HepG2 (cell line): Measurements from ENCODE around the gene OBSL1. TPM values are rescaled to one million over a fixed set of nuclear protein-coding genes. Genes with fewer than 3 reads are reported as not detected.

Experiments used
- BCLAF1 ChIP-seq: fragments of 450-650 bp; IDR thresholded peaks from 2 replicates; pipeline ENCODE4 v1.6.1; 2017; ENCODE audit warnings: mild to moderate bottlenecking
- DNMT3B ChIP-seq: conservative IDR thresholded peaks from 2 replicates; pipeline ENCODE4 v1.6.1; 2016; ENCODE audit warnings: missing biosample characterization, control low read depth
- GTF2F1 ChIP-seq: fragments of 150-350 bp; IDR thresholded peaks from 2 replicates; pipeline ENCODE4 v1.6.1; 2014; ENCODE audit warnings: low read length
- HOXA9 ChIP-seq: sonication (generic); formaldehyde crosslinking; IDR thresholded peaks from 2 replicates; pipeline ENCODE4 v1.8.1; 2022; ENCODE audit warnings: missing genetic modification reagents, mild to moderate bottlenecking, moderate library complexity, borderline replicate concordance
- MAFG ChIP-seq: sonication (generic); formaldehyde crosslinking; IDR thresholded peaks from 2 replicates; pipeline ENCODE4 v1.5.1; 2020; ENCODE audit warnings: mild to moderate bottlenecking, missing genetic modification reagents
- MIER2 ChIP-seq: IDR thresholded peaks from 2 replicates; pipeline ENCODE4 v1.6.1; 2016; ENCODE audit warnings: missing biosample characterization, missing genetic modification reagents
- NR0B2 ChIP-seq: sonication (generic); formaldehyde crosslinking; IDR thresholded peaks from 2 replicates; pipeline ENCODE4 v1.4.0; 2020; ENCODE audit warnings: mild to moderate bottlenecking, missing genetic modification reagents
- SRSF9 ChIP-seq: fragments of 200-400 bp; formaldehyde crosslinking; IDR thresholded peaks from 2 replicates; pipeline ENCODE4 v1.6.1; 2018; ENCODE audit warnings: borderline replicate concordance, mild to moderate bottlenecking, low read depth, low read length; ENCODE audit not compliant: insufficient read depth, poor library complexity, severe bottlenecking
- TEAD2 ChIP-seq: sonication (generic); formaldehyde crosslinking; IDR thresholded peaks from 2 replicates; pipeline ENCODE4 v1.9.0; 2021; ENCODE audit warnings: missing genetic modification reagents
- ZNF549 ChIP-seq: sonication (generic); formaldehyde crosslinking; IDR thresholded peaks from 2 replicates; pipeline ENCODE4 v1.5.0; 2020; ENCODE audit warnings: missing genetic modification reagents
- ZNF792 ChIP-seq: IDR thresholded peaks from 2 replicates; pipeline ENCODE4 v1.6.1; 2016
- polyA plus RNA-seq, 8 experiments: library from polyadenylated mRNA; depleted of rRNA in 3 of 8; stranded (reverse) in 7 of 8; unstranded in 1 of 8; fragments of >200 nt; fragmentation: Illumina TruSeq in 4 of 8; extraction: Trizol in 4 of 8; gene quantifications; 2 replicates each; pipeline versions ENCODE4 v1.2.1 to v1.2.3, GENCODE V29; 2011 to 2016; ENCODE audit warnings: low read depth in 4 of 8, missing spikeins in 1 of 8, mixed read lengths in 1 of 8; ENCODE audit not compliant: insufficient read depth in 1 of 8
- total RNA-seq, 5 experiments: library from RNA; depleted of rRNA; stranded (reverse); fragments of >200 nt; fragmentation: Illumina TruSeq; extraction: Trizol; gene quantifications; 2 replicates each; pipeline ENCODE4 v1.2.3, GENCODE V29; 2016; ENCODE audit warnings: low read depth in 1 of 5
- TF ChIP-seq, protein P1 (sequence below): sonication (generic); formaldehyde crosslinking; conservative IDR thresholded peaks from 2 replicates; pipeline ENCODE4 v1.8.0; 2022; ENCODE audit warnings: mild to moderate bottlenecking, moderate library complexity, missing genetic modification reagents
- TF ChIP-seq, protein P2 (sequence below): IDR thresholded peaks from 2 replicates; pipeline ENCODE4 v1.6.1; 2016; ENCODE audit warnings: low read depth
- TF ChIP-seq, protein P3 (sequence below): sonication (generic); formaldehyde crosslinking; IDR thresholded peaks from 2 replicates; pipeline ENCODE4 v1.5.1; 2020; ENCODE audit warnings: missing genetic modification reagents, mild to moderate bottlenecking, borderline replicate concordance
- TF ChIP-seq, protein P4 (sequence below): sonication (generic); formaldehyde crosslinking; IDR thresholded peaks from 2 replicates; pipeline ENCODE4 v1.4.0; 2020; ENCODE audit warnings: missing genetic modification reagents, borderline replicate concordance

OBSL1 gene
- total and polyA plus RNA-seq, 2 of the 13 experiments (the other 11 are each of a cell fraction or from before 2014, with no cell fraction given), result 86.7 to 218 TPM

GRCh38 chr2:219545943-219546352 lies 25.4 kb downstream of the OBSL1 start (continued):
- TF ChIP-seq, protein P1, sequence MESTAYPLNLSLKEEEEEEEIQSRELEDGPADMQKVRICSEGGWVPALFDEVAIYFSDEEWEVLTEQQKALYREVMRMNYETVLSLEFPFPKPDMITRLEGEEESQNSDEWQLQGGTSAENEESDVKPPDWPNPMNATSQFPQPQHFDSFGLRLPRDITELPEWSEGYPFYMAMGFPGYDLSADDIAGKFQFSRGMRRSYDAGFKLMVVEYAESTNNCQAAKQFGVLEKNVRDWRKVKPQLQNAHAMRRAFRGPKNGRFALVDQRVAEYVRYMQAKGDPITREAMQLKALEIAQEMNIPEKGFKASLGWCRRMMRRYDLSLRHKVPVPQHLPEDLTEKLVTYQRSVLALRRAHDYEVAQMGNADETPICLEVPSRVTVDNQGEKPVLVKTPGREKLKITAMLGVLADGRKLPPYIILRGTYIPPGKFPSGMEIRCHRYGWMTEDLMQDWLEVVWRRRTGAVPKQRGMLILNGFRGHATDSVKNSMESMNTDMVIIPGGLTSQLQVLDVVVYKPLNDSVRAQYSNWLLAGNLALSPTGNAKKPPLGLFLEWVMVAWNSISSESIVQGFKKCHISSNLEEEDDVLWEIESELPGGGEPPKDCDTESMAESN (CRISPR knock-in tag), result no peak
- TF ChIP-seq, protein P2, sequence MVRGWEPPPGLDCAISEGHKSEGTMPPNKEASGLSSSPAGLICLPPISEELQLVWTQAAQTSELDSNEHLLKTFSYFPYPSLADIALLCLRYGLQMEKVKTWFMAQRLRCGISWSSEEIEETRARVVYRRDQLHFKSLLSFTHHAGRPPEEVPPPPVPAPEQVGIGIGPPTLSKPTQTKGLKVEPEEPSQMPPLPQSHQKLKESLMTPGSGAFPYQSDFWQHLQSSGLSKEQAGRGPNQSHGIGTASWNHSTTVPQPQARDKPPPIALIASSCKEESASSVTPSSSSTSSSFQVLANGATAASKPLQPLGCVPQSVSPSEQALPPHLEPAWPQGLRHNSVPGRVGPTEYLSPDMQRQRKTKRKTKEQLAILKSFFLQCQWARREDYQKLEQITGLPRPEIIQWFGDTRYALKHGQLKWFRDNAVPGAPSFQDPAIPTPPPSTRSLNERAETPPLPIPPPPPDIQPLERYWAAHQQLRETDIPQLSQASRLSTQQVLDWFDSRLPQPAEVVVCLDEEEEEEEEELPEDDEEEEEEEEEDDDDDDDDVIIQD (CRISPR knock-in tag), result peak; percentile 57; the same call in 1 of the 2 replicates
- TF ChIP-seq DNMT3B (CRISPR knock-in tag) (no peak), ZNF549 (CRISPR knock-in tag) (no peak), MIER2 (CRISPR knock-in tag) (peak; percentile 92), GTF2F1 (no peak), MAFG (no peak), TEAD2 (no peak), SRSF9 (no peak), HOXA9 (CRISPR knock-in tag) (no peak), BCLAF1 (no peak), NR0B2 (no peak), ZNF792 (CRISPR knock-in tag) (peak; percentile 65; the same call in 1 of the 2 replicates)
- TF ChIP-seq, protein P3, sequence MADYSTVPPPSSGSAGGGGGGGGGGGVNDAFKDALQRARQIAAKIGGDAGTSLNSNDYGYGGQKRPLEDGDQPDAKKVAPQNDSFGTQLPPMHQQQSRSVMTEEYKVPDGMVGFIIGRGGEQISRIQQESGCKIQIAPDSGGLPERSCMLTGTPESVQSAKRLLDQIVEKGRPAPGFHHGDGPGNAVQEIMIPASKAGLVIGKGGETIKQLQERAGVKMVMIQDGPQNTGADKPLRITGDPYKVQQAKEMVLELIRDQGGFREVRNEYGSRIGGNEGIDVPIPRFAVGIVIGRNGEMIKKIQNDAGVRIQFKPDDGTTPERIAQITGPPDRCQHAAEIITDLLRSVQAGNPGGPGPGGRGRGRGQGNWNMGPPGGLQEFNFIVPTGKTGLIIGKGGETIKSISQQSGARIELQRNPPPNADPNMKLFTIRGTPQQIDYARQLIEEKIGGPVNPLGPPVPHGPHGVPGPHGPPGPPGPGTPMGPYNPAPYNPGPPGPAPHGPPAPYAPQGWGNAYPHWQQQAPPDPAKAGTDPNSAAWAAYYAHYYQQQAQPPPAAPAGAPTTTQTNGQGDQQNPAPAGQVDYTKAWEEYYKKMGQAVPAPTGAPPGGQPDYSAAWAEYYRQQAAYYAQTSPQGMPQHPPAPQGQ (CRISPR knock-in tag), result no peak
- TF ChIP-seq, protein P4, sequence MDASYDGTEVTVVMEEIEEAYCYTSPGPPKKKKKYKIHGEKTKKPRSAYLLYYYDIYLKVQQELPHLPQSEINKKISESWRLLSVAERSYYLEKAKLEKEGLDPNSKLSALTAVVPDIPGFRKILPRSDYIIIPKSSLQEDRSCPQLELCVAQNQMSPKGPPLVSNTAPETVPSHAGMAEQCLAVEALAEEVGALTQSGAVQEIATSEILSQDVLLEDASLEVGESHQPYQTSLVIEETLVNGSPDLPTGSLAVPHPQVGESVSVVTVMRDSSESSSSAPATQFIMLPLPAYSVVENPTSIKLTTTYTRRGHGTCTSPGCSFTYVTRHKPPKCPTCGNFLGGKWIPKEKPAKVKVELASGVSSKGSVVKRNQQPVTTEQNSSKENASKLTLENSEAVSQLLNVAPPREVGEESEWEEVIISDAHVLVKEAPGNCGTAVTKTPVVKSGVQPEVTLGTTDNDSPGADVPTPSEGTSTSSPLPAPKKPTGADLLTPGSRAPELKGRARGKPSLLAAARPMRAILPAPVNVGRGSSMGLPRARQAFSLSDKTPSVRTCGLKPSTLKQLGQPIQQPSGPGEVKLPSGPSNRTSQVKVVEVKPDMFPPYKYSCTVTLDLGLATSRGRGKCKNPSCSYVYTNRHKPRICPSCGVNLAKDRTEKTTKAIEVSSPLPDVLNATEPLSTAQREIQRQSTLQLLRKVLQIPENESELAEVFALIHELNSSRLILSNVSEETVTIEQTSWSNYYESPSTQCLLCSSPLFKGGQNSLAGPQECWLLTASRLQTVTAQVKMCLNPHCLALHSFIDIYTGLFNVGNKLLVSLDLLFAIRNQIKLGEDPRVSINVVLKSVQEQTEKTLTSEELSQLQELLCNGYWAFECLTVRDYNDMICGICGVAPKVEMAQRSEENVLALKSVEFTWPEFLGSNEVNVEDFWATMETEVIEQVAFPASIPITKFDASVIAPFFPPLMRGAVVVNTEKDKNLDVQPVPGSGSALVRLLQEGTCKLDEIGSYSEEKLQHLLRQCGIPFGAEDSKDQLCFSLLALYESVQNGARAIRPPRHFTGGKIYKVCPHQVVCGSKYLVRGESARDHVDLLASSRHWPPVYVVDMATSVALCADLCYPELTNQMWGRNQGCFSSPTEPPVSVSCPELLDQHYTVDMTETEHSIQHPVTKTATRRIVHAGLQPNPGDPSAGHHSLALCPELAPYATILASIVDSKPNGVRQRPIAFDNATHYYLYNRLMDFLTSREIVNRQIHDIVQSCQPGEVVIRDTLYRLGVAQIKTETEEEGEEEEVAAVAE (CRISPR knock-in tag), result peak; percentile 68; the same call in 1 of the 2 replicates
